ENCODE results near the gene TMPRSS12. TPM values are rescaled to one million over a fixed set of nuclear protein-coding genes. Genes with fewer than 3 reads are reported as not detected.
"Not testable (repeated sequence)": the region's sequence is repeated elsewhere in the genome, so short reads cannot be mapped to it uniquely, and the experiment has no call there.

TMPRSS12 gene, protein sequence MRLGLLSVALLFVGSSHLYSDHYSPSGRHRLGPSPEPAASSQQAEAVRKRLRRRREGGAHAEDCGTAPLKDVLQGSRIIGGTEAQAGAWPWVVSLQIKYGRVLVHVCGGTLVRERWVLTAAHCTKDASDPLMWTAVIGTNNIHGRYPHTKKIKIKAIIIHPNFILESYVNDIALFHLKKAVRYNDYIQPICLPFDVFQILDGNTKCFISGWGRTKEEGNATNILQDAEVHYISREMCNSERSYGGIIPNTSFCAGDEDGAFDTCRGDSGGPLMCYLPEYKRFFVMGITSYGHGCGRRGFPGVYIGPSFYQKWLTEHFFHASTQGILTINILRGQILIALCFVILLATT
- not detected in 2 replicates for total RNA-seq

GRCh38 chr12:50842637-50843493, at the start of gene TMPRSS12:
Gene TMPRSS12 (plus strand): TSS chr12:50842926. CDS start chr12:50842965, 39 bp downstream.
- no peak for DNase-seq (ENCODE audit: extremely low read depth, low read depth, low spot score)

- no peak for DNase-seq (ENCODE audit: extremely low read depth, low read depth, low spot score)
Observed at GRCh38 chr12:50799908-50800307, 42.8 kb upstream of the TMPRSS12 start.

GRCh38 chr12:50803230-50803875, 39.4 kb upstream of the TMPRSS12 start:
- no peak for DNase-seq (ENCODE audit: extremely low read depth, low read depth, low spot score)

DNA sequence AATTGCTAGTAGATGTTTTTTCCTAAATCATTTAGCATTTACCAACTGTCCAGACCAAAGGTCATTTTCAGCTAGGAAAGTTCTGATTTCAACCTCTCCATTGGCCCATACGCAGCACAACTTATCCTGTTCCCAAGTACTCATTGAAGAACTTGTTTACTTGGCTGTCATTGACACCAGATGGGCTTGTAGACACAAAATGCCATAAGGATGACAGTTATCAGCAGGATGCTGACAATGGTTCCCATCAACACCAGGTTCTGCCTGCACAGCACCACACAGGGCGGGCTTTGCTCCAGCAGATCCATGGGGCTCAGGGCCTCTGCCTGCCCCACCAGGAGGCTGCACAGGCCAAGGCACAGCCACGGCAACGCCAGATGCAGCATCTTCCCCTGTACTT, 36.5 kb upstream of the TMPRSS12 start:
- DNase-seq (ENCODE audit: extremely low read depth, low read depth, low spot score), result no peak

DNA sequence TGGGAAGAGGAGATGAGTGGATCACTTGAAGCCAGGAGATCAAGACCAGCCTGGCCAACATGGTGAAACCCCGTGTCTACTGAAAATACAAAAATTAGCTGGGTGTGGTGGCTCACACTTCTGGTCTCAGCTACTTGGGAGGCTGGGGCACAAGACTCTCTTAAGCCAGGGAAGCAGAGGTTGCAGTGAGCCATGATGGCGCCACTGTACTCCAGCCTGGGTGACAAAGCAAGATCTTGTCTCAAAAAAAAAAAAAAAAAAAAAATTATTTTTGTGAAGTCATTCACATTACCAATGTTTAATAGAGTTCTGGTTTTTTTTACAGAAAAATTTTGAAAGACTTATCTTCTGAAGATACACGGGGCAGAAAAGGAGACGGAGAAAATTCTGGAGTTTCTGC, 33.6 kb upstream of the TMPRSS12 start:
- not testable (repeated sequence) for DNase-seq (ENCODE audit: extremely low read depth, low read depth, low spot score)

- DNase-seq (ENCODE audit: extremely low read depth, low read depth, low spot score), result not testable (repeated sequence)
Observed at GRCh38 chr12:50814921-50815320, 27.8 kb upstream of the TMPRSS12 start.

GRCh38 chr12:50820177-50820576, 22.5 kb upstream of the TMPRSS12 start:
- DNase-seq (ENCODE audit: extremely low read depth, low read depth, low spot score), result no peak

GRCh38 chr12:50822082-50822481, 20.6 kb upstream of the TMPRSS12 start:
- no peak for DNase-seq (ENCODE audit: extremely low read depth, low read depth, low spot score)

- not testable (repeated sequence) for DNase-seq (ENCODE audit: extremely low read depth, low read depth, low spot score)
Observed at GRCh38 chr12:50823724-50824123, 19.0 kb upstream of the TMPRSS12 start.

DNA sequence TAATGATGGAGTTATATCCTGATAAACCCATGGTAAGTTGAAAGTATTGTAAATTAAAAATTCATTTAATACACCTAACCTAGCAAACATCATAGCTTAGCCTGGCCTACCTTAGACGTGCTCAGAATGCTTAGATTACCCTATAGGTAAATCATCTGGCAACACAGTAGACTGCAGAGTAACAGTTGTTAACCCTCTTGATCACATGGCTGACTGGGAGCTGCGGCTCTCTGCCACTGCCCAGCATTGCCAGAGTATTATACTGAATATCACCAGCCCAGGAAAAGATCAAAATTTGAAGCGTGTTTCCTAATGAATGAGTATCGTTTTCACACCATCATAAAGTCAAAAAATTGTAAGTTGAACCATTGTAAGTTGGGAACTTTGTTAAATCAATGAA, 17.8 kb upstream of the TMPRSS12 start:
- DNase-seq (ENCODE audit: extremely low read depth, low read depth, low spot score), result no peak

- DNase-seq (ENCODE audit: extremely low read depth, low read depth, low spot score), result peak; percentile 33
Observed at GRCh38 chr12:50825372-50825838, 17.3 kb upstream of the TMPRSS12 start.

- DNase-seq (ENCODE audit: extremely low read depth, low read depth, low spot score), result no peak
Observed at GRCh38 chr12:50828121-50828520, 14.6 kb upstream of the TMPRSS12 start.

DNA sequence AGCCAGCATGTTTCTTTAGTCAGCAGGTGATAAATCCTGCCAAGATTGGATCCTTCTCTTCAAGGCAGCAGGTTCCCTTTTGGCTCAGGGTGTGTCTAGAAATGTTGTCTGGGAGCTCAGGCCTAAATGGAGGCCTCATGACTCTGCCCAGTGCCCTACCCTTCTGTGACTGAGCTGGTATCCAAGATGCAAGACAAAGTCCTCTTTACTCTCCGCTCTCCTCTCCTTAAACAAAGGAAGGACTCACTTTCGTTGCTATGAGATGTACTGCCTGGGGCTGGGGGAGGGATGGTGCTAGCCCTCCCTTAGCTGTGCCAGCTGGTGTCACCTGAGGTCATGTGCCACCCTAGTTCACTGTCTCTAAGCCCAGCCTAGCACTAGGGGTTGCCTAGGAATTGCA, 13.8 kb upstream of the TMPRSS12 start:
- DNase-seq (ENCODE audit: extremely low read depth, low read depth, low spot score), result no peak

- DNase-seq (ENCODE audit: extremely low read depth, low read depth, low spot score), result not testable (repeated sequence)
Observed at GRCh38 chr12:50833801-50834200, 8.9 kb upstream of the TMPRSS12 start.

- DNase-seq (ENCODE audit: extremely low read depth, low read depth, low spot score), result no peak
Observed at GRCh38 chr12:50839042-50839441, 3.7 kb upstream of the TMPRSS12 start.

- no peak for DNase-seq (ENCODE audit: extremely low read depth, low read depth, low spot score)
Observed at GRCh38 chr12:50840809-50841487, 1.8 kb upstream of the TMPRSS12 start.

- DNase-seq (ENCODE audit: extremely low read depth, low read depth, low spot score), result no peak
Observed at GRCh38 chr12:50841716-50842531, 802 bp upstream of the TMPRSS12 start.

- no peak for DNase-seq (ENCODE audit: extremely low read depth, low read depth, low spot score)
Observed at GRCh38 chr12:50845021-50845647, 2.4 kb downstream of the TMPRSS12 start.

DNA sequence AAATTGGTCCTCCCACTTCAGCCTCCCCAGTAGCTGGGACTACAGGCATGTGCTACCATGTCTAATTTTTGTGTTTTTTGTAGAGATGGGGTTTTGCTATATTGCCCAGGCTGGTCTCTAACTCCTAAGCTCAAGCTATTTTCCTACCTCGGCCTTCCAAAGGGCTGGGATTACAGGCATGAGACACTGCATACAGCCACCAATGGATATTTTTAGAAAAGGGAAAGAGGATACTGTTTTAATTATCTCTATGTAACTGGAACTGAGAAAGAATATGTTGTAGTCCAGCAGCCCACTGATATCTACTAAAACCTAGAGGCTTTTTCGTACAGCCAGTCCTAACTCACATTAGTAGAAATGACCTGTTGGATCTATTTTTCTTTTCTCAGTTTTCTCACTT, 6.2 kb downstream of the TMPRSS12 start:
- no peak for DNase-seq (ENCODE audit: extremely low read depth, low read depth, low spot score)

Measured in glomerular endothelial cell (primary cell).